GM19455 (cell line): ENCODE data around the gene CAMSAP2.
A peak's percentile ranks its signal among the peaks of the same experiment; 100 is the strongest.

Experiments
- ATAC-seq: cut with Tn5 transposase; IDR thresholded peaks from one replicate; pipeline ENCODE4 v1.9.1; 2021; ENCODE audit not compliant: unreplicated experiment

Gene CAMSAP2

GRCh38 chr1:200738327-200738948, at the start of gene CAMSAP2:
CAMSAP2 (plus strand) TSS chr1:200738893; CDS start chr1:200739828, 935 bp downstream.
- ATAC-seq, result peak; percentile 50

GRCh38 chr1:200692316-200692715, 46.4 kb upstream of the CAMSAP2 start:
- no peak for ATAC-seq

- ATAC-seq, result no peak
Observed at GRCh38 chr1:200693327-200693726, 45.4 kb upstream of the CAMSAP2 start.

- no peak for ATAC-seq
Observed at GRCh38 chr1:200694738-200695137, 44.0 kb upstream of the CAMSAP2 start.

GRCh38 chr1:200699871-200700270, 38.8 kb upstream of the CAMSAP2 start:
- ATAC-seq, result no peak

- no peak for ATAC-seq
Observed at GRCh38 chr1:200704986-200705500, 33.6 kb upstream of the CAMSAP2 start.

GRCh38 chr1:200706111-200706814, 32.4 kb upstream of the CAMSAP2 start:
- no peak for ATAC-seq

- ATAC-seq, result no peak
Observed at GRCh38 chr1:200707116-200707515, 31.6 kb upstream of the CAMSAP2 start.

- no peak for ATAC-seq
Observed at GRCh38 chr1:200708161-200708560, 30.5 kb upstream of the CAMSAP2 start.

GRCh38 chr1:200708769-200709168, 29.9 kb upstream of the CAMSAP2 start:
- ATAC-seq, result no peak

- no peak for ATAC-seq
Observed at GRCh38 chr1:200710166-200710565, 28.5 kb upstream of the CAMSAP2 start.

GRCh38 chr1:200714504-200715187, 24.0 kb upstream of the CAMSAP2 start:
- no peak for ATAC-seq

GRCh38 chr1:200720199-200720598, 18.5 kb upstream of the CAMSAP2 start:
- ATAC-seq, result no peak

- ATAC-seq, result no peak
Observed at GRCh38 chr1:200724064-200724463, 14.6 kb upstream of the CAMSAP2 start.

- no peak for ATAC-seq
Observed at GRCh38 chr1:200727257-200727656, 11.4 kb upstream of the CAMSAP2 start.

GRCh38 chr1:200729863-200730262, 8.8 kb upstream of the CAMSAP2 start:
- ATAC-seq, result no peak

GRCh38 chr1:200731654-200732332, 6.9 kb upstream of the CAMSAP2 start:
- ATAC-seq, result no peak

GRCh38 chr1:200732438-200732837, 6.3 kb upstream of the CAMSAP2 start:
- ATAC-seq, result no peak

- no peak for ATAC-seq
Observed at GRCh38 chr1:200733907-200734306, 4.8 kb upstream of the CAMSAP2 start.

- no peak for ATAC-seq
Observed at GRCh38 chr1:200737647-200738291, 924 bp upstream of the CAMSAP2 start.
